Natural killer cell (primary cell): ENCODE results near the gene TSPO2. TPM values are rescaled to one million over a fixed set of nuclear protein-coding genes. Genes with fewer than 3 reads are reported as not detected.

Experiments used
- ATAC-seq, 3 donors: fragments of 150-1000 bp in 2 of 3; fragments of 200-7000 bp in 1 of 3; cut with Tn5 transposase; 1 replicate in 1 of 3; 2 replicates in 2 of 3; pipeline ENCODE4 v1.10.0; 2021; ENCODE audit warnings: mild to moderate bottlenecking in 2 of 3, moderate library complexity in 2 of 3
- DNase-seq, 2 donors: peaks; one replicate each; pipeline versions ENCODE4 v3.0.0 to v3.0.0-alpha.2; 2013 to 2021; ENCODE audit warnings: mixed read lengths in 1 of 2
- H3K27ac ChIP-seq: one replicate; pipeline ENCODE4 v1.5.1; 2013; ENCODE audit warnings: mild to moderate bottlenecking, low read length
- H3K27me3 ChIP-seq: one replicate; pipeline ENCODE4 v1.6.1; 2013; ENCODE audit warnings: low read length; ENCODE audit not compliant: control insufficient read depth, insufficient read depth
- H3K36me3 ChIP-seq: one replicate; pipeline ENCODE4 v1.6.1; 2013; ENCODE audit warnings: low read length; ENCODE audit not compliant: control insufficient read depth, insufficient read depth
- H3K4me1 ChIP-seq: one replicate; pipeline ENCODE4 v1.6.1; 2013; ENCODE audit warnings: low read length; ENCODE audit not compliant: control insufficient read depth, insufficient read depth
- H3K4me3 ChIP-seq: one replicate; pipeline ENCODE4 v1.5.1; 2013; ENCODE audit warnings: low read length
- H3K9me3 ChIP-seq: one replicate; pipeline ENCODE4 v1.6.1; 2013; ENCODE audit warnings: low read length; ENCODE audit not compliant: control insufficient read depth, insufficient read depth
- H3K27ac Mint-ChIP-seq, 2 donors: one replicate each; pipeline ENCODE4 v1.8.0; 2022; ENCODE audit warnings: mild to moderate bottlenecking in 2 of 2, mixed read lengths in 2 of 2, moderate library complexity in 1 of 2
- H3K27me3 Mint-ChIP-seq, 2 donors: one replicate each; pipeline ENCODE4 v1.8.0; 2022; ENCODE audit warnings: low read depth in 2 of 2, mixed read lengths in 2 of 2
- H3K36me3 Mint-ChIP-seq: one replicate; pipeline ENCODE4 v1.8.0; 2022; ENCODE audit warnings: mixed read lengths
- H3K4me1 Mint-ChIP-seq, 2 donors: one replicate each; pipeline ENCODE4 v1.8.0; 2022; ENCODE audit warnings: mixed read lengths in 2 of 2
- H3K4me3 Mint-ChIP-seq: one replicate; pipeline ENCODE4 v1.8.0; 2022; ENCODE audit warnings: mild to moderate bottlenecking, moderate library complexity, mixed read lengths
- H3K9me3 Mint-ChIP-seq, 2 donors: one replicate each; pipeline ENCODE4 v1.8.0; 2022; ENCODE audit warnings: mixed read lengths in 2 of 2
- WGBS: methylation state at CpG from one replicate; pipeline ENCODE4 v1.1.7; 2013; ENCODE audit warnings: missing lambda C conversion rate; ENCODE audit not compliant: insufficient coverage; 5-methylcytosine and 5-hydroxymethylcytosine counted together
- intact Hi-C: fragments of 100-400 bp; cut with micrococcal nuclease; formaldehyde crosslinking; loops from one replicate; pipeline ENCODE4 v1.14.2; 2022
- total RNA-seq, 4 donors: library from RNA; stranded (reverse); fragments of 120-200 nt in 1 of 4; gene quantifications; one replicate each; pipeline versions ENCODE4 v1.2.3 to v1.2.4, GENCODE V29; 2013 to 2022
- TF ChIP-seq, protein P1 (sequence below): fragments of 200-600 bp; IDR thresholded peaks from one replicate; pipeline ENCODE4 v1.8.0; 2022; ENCODE audit warnings: antibody characterized with exemption

Gene TSPO2
- total RNA-seq, 3 donors from 2014 or later (not counting 1 experiment from before 2014, with no cell fraction given) = not detected

DNA sequence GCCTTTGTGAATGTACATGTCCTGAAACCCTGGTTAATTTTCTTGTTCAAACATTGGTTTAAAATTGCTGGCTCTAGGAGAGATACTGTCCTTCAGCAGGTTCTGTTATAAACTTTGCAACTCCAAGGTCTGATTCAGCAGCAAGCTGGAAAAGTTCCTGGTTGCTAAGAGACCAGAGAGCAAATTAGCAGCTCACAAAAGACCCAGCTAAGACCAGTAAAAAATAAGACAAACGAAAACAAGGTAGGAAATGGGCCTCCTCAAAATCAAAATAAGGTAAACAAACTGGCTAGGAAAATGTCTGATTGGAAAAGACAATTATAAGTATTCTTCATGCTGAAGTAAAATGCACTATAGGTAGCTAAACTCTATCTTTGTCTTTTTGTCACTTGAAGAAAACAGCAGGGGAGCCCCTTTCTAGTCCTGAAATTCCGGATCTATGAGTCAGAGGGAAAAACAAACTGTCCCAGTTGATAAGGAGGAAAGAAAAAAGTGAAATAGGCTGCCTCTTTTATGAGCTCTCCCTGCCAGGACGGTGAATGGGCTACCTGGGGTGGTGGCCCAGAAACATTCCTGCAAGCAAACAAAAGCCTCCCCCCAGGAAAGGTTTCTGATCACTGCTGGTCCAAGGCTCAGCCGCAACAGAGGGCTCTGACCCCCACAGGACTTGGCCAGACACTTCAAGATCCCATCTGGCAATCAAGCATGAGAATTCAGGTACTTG is 44.9 kb upstream of the TSPO2 start:
- Histone ChIP-seq H3K9me3 (no peaks in the 10 kb centered on the region), H3K4me1 (no peaks in the 10 kb centered on the region), H3K27me3 (no peaks in the 10 kb centered on the region), H3K4me3 (no peak overlapping the region), H3K36me3 (no peaks in the 10 kb centered on the region), H3K27ac (no peak overlapping the region)
- no peaks in the 10 kb centered on the region for H3K36me3 Mint-ChIP-seq
- peaks cover 16 to 54% of the 10 kb centered on the region in 2 donors for H3K27me3 Mint-ChIP-seq
- H3K9me3 Mint-ChIP-seq = no peaks in the 10 kb centered on the region
- TF ChIP-seq, protein P1, sequence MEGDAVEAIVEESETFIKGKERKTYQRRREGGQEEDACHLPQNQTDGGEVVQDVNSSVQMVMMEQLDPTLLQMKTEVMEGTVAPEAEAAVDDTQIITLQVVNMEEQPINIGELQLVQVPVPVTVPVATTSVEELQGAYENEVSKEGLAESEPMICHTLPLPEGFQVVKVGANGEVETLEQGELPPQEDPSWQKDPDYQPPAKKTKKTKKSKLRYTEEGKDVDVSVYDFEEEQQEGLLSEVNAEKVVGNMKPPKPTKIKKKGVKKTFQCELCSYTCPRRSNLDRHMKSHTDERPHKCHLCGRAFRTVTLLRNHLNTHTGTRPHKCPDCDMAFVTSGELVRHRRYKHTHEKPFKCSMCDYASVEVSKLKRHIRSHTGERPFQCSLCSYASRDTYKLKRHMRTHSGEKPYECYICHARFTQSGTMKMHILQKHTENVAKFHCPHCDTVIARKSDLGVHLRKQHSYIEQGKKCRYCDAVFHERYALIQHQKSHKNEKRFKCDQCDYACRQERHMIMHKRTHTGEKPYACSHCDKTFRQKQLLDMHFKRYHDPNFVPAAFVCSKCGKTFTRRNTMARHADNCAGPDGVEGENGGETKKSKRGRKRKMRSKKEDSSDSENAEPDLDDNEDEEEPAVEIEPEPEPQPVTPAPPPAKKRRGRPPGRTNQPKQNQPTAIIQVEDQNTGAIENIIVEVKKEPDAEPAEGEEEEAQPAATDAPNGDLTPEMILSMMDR = no peak
- no peaks in the 10 kb centered on the region for H3K4me1 Mint-ChIP-seq
- ATAC-seq (no peak), DNase-seq (no peak)
- 76% methylated on average over 3 of the region's 4 CpGs for WGBS
- no peak overlapping the region for H3K27ac Mint-ChIP-seq
- intact Hi-C loops = no loop called here
- H3K4me3 Mint-ChIP-seq = no peak overlapping the region

GRCh38 chr6:40998661-40999060 is 43.6 kb upstream of the TSPO2 start:
- no peaks in the 10 kb centered on the region for H3K4me1 ChIP-seq
- 77% methylated on average over 4 of the region's 4 CpGs for WGBS
- no peaks in the 10 kb centered on the region for H3K27me3 ChIP-seq
- DNase-seq (no peak), ATAC-seq (no peak)
- Mint-ChIP-seq H3K27ac (no peak overlapping the region), H3K4me1 (no peaks in the 10 kb centered on the region), H3K36me3 (no peaks in the 10 kb centered on the region), H3K4me3 (no peak overlapping the region), H3K9me3 (no peaks in the 10 kb centered on the region), H3K27me3 (peaks cover 18 to 64% of the 10 kb centered on the region in 2 donors)
- intact Hi-C loops = no loop called here
- no peaks in the 10 kb centered on the region for H3K36me3 ChIP-seq
- TF ChIP-seq, protein P1 = no peak
- H3K27ac ChIP-seq = no peak overlapping the region
- no peaks in the 10 kb centered on the region for H3K9me3 ChIP-seq
- no peak overlapping the region for H3K4me3 ChIP-seq

GRCh38 chr6:40999569-40999968 is 42.7 kb upstream of the TSPO2 start:
- Histone ChIP-seq H3K4me3 (no peak overlapping the region), H3K27ac (no peak overlapping the region), H3K9me3 (no peaks in the 10 kb centered on the region), H3K36me3 (no peaks in the 10 kb centered on the region), H3K27me3 (no peaks in the 10 kb centered on the region), H3K4me1 (no peaks in the 10 kb centered on the region)
- no peaks in the 10 kb centered on the region for H3K9me3 Mint-ChIP-seq
- H3K4me1 Mint-ChIP-seq = no peaks in the 10 kb centered on the region
- peaks cover 18 to 70% of the 10 kb centered on the region in 2 donors for H3K27me3 Mint-ChIP-seq
- peak in 1 of 2 donors; percentile 42 for DNase-seq
- peak in 1 of 3 donors; percentile 58 for ATAC-seq
- intact Hi-C loops = no loop called here
- H3K27ac Mint-ChIP-seq = no peak overlapping the region
- H3K4me3 Mint-ChIP-seq = no peak overlapping the region
- H3K36me3 Mint-ChIP-seq = no peaks in the 10 kb centered on the region
- TF ChIP-seq, protein P1 = no peak
- WGBS = 13% methylated on average over 3 of the region's 3 CpGs

DNA sequence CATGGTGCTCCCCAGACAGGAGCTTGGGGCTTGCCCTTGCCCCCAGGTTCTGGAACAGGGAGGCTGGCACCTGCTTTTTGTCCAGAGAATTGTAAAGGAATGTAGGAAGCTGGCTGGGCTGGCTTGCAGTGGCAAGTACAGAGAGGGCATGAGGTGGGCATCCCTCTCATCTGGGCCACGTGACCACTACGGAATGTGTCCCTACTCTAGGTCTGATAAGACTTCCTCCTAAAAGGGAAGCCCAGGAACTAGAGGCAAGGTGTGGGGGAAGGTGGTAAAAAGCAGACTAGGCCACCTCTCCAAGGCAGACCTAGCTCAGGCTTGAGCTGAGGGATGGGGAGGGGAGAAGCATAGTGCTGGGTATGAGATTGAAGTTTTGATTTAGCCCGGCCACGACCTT is 42.0 kb upstream of the TSPO2 start:
- H3K4me1 Mint-ChIP-seq = no peaks in the 10 kb centered on the region
- ATAC-seq (no peak), DNase-seq (no peak)
- Histone ChIP-seq H3K9me3 (no peaks in the 10 kb centered on the region), H3K27ac (no peak overlapping the region), H3K36me3 (no peaks in the 10 kb centered on the region), H3K4me1 (no peaks in the 10 kb centered on the region), H3K4me3 (no peak overlapping the region), H3K27me3 (no peaks in the 10 kb centered on the region)
- TF ChIP-seq, protein P1 = no peak
- H3K27ac Mint-ChIP-seq = no peak overlapping the region
- peaks cover 23 to 77% of the 10 kb centered on the region in 2 donors for H3K27me3 Mint-ChIP-seq
- H3K36me3 Mint-ChIP-seq = no peaks in the 10 kb centered on the region
- no peak overlapping the region for H3K4me3 Mint-ChIP-seq
- WGBS = 57% methylated on average over 4 of the region's 4 CpGs
- H3K9me3 Mint-ChIP-seq = no peaks in the 10 kb centered on the region
- intact Hi-C loops = no loop called here
